ENCODE results near the gene TMBIM1.
"Not testable (repeated sequence)": the region's sequence is repeated elsewhere in the genome, so short reads cannot be mapped to it uniquely, and the experiment has no call there.

The TMBIM1 gene

DNA sequence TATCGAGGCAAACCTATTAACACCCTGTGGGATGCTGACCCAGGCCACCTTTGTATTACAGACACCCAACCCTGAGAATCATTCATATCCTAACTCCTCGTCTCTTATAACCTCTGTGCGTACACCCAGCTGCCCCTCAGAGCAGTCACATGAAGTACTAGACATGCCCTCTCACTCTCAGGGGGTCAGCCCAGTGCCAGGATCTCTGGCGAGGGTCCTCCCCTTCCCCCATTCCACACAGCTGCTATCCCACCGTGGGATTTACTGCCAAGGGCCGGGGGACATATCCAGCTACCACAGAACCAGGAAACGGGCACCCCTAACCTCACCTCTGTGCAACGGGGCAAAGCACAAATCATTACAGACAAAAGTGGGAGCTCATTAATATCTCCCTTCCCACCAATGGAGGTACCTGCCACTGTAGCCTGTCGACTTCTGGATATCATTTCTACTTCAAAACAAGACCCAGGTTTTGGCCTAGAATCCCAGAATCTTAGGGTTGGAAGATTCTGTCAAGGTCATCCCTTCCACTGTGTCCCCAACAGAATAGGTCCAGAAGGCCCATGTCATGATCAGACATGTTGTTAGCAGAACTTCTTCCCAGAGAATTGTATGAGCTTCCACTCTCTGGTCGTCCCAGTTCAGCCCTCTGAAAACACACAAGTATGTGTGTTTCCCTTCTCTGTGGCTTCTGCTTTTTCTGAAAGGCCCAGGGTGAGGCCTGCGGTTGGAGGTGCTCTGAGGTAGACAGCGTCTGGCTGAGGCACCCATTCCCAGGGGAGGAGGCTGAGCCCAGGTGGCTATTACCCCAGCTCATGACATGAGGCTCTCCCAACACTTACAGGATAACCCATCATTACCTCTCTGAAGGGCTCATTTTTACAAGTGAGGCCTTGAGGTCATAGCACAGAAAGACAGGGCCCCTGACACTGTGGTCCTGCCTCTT, 1.7 kb downstream of the TMBIM1 start:
- DNase-seq = peak; percentile 75

DNA sequence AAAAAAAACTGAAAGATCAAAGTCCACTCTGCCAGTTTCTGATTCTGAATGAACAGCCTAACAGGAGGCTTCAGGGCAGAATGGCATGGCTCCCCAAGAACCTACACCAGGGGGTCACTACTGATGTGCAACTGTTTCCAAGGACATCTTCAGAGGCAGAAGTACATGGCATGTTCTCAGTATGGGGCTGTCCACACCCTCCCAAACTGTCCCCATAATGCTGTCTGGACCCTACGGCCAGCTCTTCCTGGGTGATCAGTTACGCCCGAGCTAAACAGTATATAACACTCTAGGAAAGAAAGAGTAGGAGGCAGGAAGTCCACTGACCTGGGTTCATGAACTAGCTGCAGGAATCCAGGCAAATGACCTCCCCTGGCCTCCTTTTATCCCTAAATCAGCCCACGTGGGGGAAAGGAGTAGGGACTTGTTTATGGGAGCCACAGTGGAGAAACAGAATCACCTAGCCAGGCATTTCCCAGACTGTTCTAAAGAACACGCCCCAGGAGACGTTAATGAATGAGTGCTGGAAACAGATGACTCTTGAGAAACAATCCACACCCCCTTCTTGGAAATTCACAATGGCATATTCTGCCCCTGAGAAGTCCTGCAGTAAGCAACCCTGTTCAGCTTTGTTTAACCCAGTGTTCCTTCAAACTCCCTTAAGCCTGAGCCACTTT, 2.5 kb downstream of the TMBIM1 start:
- DNase-seq = no peak

DNA sequence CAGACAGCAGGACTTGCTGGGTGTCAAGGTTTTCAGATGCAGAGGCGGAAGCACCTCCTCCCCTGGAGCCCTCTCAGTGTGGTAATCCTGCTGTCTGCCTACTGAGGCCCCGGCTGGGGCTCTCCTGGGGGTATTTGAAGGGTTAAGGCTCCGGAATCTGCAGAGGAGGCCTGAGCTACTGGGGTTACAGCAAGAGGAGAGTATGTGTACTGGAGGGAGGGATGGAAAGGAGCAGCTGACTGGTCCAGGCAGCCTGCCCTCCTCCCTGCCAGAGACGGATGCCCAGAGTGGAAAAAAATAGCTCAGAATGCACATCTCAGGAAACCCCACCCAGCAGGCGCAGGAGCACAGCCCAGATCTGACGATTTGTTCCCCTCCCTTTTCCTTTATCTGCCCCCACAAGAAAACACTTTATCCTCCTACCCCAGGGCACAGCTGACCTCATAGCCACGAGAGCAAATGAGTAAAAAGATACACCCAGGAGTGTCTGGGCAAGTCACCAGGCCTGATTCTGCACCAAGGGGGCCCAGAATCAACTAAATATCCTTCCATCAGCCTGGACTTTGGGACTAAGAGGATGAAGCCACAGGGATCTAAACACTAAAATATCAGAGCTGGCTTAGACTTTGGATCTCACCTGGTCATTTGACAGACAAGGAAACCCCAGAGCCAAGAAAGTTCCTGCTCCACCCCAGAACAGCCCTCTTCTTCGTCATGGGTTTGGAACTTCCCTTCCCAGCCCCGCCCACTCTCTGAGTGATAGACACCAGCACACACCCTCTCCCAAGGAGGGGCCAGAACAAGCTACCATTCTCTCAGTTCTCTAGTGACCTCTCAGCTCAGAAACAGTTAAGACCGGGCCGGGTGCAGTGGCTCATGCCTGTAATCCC, 5.5 kb downstream of the TMBIM1 start:
- DNase-seq = peak; percentile 93

DNA sequence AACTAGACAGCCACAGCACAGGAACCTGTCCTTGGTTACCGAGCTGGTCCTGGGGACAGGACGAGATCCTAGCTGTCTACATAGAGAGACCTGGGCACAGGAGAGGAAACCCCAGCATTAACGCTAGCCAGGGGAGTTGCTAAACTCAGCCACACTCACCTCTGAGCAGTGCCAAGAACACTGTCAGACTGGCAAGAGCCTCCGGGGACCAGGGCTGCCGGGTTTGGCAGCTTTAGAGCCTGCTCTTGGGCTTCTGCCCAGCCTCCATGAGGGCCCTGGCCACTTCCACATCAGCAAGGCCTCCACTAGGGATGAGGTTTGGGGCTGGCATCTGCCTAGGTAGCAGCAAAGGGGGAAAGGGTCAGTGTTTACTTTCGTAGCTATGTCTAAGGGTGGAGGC, 6.7 kb downstream of the TMBIM1 start:
- DNase-seq = peak; percentile 42

DNA sequence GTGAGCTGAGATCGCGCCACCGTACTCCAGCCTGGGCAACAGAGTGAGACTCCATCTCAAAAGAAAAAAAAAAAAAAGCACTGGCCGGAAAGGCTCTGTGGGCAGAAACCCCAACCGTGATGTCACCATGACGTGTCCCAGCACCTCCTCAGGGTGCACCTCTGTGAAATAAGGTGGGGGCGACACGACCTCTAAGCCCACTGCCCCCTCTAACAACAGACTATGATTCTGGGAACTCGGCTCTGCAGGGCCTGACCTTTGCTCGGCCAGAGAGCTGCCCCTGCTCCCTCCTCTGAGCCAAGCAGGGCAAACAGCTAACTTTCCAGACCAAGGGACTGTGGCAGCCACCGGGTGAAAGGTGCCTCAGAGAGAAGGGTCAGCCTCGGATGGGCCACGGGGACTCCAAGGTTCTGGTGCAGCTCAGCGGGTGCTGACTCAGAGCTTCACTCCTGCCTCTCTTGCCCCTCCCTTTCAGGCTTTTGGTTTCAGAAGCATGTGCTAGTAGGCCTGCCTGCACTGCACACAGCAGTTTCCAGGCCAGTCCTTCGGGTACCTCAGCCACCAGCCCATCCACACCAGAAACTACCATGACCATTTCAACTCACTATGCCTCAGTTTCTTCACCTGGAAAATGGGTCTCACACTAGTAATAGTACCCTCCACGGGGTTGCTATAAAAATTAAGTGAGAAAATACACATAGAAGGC, 8.0 kb downstream of the TMBIM1 start:
- DNase-seq = peak; percentile 72

DNA sequence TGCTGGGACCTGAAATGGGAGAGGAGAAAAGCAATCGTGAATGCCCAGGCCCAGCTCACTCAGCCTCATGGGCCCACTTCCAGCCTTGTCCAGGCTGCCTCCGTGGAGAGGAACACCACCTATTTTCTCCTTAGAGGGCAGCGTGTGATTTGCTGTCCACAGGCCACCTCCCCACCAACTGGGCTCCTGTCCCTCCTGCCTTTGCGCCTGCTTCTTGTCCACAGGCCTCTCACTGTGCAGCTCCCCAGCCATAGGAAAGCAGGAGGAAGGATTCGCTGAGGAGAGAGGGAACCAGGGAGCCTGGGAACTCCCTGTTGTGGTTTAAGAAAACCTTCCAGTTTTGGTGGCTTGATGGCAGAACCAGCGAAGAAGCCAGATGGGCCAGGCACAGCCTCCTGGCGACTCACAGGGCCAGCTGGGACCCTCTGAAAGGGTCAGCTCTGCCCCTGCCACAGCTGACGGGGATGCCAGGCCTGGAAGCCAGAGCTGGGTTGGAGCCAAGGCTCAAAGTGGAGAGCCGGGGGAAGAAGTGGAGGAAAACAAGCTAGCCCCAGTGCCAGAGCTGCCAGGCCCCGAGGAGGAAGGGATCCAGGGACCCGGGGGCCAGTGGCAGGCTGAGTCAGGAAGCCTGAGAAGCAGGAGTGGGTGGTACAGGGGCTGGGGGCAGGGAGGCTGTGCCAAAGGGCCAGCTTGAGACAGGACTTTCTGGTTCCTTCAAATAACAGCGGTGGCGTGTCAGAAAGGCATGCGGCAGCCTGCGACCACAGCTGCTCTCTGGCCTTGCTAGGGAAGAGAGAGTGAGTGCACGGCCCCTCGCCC, 9.9 kb downstream of the TMBIM1 start:
- no peak for DNase-seq

DNA sequence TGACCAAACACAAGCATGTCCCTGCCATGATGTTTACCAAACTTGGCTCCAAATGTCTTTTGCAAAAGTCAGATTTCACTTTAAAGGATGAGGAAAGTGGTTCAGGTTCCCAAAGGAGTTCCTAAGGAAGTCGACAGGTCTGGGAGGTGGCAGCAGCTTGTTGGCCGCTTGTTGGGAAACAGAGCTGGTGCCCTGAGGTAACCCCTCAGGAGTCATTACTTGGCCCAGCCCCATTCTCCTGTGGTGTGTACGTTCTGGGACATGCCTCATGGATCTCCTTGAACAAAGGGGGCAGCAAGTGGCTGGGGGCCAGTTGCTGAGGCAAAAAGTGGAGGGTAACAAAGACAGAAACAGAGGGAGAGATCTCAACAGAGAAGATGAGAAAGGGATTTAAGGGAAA, 10.9 kb downstream of the TMBIM1 start:
- DNase-seq = no peak

DNA sequence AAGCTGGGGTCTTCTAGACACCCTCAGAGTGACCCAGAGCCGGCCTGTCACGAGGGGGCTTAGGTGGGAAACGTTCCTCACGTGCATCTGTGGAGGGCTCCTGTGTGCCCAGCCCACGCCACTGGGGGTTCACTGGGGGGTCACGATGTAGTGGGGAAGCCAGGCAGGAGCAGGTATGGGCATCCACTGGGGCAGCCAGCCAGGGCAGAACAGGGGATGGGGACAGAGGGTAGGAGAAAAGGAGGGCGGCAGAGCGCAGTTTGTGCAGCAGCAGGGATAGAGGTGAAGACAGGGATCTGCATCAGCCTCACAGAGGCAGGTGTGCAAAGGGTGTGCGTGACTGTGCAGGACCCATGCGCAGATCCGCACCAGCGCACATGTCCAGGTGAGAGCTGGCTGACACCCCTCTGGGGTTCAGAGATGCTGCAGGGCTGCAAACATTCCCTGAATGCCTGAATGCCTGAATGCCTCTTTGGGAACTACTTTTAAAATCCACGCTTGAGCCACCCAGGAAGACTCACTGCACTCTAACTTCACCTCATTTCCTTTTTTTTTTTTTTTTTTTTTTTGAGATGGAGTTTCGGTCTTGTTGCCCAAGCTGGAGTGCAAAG, 11.9 kb downstream of the TMBIM1 start:
- no peak for DNase-seq

DNA sequence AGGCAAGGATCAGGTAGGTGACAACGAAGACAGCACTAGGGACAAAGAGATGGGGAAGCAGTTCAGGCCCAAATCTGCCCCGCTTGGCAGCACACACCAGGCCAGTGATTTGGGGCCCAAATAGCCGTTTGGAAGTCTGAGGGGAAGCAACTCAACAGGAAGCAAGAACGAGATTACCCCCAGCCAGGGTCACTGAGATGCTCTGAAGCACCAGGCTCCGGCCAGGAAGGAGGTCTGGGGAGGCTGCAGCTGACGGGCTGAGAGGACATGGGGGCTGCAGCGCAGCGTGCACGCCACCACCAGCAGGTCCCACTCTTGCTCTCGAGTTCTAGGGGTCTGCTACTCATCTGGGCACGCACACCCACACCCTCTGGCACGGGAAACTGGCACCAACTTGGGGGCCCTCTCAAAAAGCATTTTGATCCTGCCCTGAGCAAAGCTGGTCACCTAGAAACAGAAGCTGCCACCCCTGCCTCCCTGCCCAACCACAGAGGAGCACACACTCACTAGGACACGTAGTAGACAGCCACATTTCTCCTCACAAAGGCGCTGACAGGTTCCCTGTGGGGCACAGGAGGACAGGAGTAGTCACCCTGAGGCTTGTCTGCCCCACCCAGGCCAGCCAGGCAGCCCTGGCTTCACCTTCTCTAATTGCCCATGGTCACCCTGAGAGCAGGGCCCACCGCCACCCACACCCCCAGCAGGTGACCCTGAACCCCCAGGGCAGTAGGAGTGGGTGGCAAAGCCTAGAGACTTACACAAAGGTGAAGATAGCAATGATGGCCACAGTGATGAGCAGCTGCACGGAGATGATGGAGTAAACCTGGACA, 13.6 kb downstream of the TMBIM1 start:
- no peak for DNase-seq

DNA sequence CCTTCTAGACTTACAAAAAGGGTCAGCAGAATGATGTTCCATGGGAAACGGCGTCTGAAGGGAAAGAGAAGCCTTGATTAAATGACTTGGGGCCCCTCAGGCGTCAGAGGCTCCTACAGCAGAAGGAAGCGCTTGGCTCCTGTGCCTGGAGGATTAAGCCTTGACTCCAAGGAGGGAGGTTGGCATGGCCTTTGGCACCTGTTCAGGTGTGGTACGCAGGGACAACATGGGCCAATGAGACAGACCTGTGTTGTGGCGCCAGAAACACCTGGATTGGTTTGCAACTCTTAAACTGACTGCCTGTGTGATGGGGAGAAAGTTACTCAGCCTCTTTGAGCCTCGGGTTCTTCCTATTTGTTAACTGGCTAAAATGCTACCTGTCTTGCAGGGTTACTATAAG, 14.4 kb downstream of the TMBIM1 start:
- no peak for DNase-seq

DNA sequence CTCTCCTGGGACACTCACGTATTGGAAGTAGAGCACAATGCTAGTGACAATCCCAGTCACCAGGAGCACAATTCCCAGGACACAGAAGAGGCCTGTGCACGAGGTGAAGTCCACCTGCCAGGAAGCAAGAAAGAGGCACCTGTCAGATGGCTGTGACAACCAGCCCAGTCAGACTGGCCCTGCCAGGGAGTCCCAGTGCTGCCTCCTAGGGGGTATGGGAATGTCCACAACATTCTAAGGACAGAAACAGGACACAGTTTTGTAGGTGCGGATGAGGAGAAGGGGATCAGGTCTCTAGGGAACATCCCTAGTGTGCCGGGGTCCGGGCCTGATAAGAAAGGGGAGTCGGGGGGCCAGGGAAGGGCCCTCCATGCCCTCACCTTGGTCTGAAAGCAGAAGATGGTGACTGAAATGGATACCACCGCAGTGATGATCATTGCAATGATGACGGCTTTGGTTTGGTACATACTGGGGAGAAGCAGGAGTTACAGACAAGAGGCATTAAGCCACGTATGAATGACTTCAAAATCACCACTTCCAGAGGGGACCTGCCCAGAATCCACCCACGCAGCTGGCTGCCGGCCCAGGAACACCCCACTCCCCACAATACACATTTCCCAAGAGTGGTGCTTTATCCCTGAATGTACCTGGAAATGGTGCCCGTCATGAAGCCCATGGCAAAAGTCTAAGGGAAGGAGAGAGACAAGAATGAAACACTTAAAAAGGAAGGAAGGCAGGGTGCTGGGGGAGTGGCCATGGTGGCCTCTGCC, 15.1 kb downstream of the TMBIM1 start:
- no peak for DNase-seq

DNA sequence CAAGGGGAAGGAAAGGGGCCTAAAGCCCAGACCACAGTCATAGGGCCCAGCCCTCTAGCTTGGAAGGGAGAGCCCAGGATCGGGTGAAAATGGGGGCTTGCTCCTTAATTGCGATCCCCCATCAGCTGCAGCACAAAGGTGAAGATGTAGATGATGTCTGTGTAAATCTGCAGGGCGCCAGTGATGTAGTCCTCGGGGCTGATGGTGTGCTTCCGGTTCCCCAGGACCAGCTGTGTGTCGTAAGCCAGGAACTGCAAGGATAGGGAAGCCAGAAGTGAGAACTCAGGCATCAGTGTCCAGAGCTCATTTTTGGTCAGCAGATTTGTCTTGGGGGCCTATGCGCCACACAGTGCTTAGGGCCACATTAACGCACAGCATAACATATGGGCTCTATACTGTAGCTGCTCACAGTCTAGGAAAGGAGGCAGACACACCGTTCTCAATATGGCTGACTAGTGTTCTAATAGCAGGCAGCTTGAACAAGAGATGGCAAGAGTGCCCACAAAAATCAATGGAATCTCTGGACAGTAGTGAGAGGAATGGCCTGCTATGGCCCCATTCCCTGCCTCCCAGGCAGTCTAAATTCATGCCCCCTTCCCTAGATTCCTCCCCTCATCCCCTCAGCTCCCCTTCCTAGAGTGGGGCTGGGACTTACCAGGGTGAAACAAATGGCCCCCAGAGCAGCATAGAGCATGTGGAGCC, 16.8 kb downstream of the TMBIM1 start:
- DNase-seq = no peak

DNA sequence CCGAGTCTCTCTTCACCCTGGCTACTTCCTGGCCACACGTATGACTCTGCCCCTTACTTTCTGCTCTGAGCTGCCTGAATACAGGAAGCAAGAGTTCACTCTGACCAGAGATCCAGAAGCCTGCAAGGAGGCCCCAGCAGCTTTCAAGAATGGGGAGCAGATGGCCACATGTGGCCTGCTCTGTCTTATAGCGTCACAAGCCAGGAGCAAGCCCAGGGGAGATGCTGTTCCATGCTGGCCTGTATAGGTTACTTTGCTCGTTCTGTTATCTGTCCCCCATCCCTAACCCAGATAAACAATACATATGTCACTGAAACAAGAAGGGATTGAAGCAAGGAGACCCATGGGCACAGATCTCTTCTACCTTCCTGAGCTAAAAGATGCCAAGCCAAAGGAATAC, 17.7 kb downstream of the TMBIM1 start:
- no peak for DNase-seq

DNA sequence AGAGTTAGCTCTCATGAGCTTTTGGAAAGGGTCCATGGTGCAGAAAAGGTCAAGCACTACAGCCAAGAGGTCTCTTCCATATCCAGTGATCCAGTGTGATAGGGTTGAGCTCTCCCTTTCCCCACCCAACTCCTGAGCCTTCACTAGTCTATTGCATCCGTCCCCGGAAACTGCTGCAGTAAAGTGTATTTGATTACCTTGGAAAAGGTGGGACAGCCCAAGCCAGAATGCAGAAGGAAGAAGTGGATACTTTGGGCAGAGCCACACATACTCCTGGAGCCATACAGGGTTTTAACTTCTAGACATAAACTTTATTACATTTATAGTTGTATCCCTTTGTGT, 18.4 kb downstream of the TMBIM1 start:
- no peak for DNase-seq

DNA sequence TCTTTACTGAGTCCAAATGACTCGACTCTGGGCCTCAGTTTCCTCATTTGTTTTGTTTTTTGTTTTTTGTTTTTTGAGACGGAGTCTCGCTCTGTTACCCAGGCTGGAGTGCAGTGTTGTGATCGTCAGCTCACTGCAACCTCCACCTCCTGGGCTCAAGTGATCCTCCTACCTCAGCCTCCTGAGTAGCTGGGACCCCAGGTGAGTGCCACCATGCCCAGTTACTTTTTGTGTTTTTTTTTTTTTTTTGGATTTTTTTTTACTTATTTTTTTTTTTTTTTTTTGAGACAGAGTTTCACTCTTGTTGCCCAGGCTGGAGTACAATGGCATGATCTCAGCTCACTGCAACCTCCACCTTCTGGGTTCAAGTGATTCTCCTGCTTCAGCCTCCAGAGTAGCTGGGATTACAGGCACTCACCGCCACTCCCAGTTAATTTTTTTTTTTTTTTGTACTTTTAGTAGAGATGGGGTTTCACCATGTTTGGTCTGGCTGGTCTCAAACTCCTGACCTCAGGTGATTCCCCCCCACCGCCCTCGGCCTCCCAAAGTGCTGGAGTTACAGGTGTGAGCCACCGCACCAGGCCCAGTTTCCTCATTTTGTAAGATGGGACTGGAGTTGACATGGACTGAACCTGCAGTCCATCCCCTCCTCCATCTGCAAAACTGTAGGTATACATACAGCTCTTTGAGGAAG, 18.9 kb downstream of the TMBIM1 start:
- not testable (repeated sequence) for DNase-seq

DNA sequence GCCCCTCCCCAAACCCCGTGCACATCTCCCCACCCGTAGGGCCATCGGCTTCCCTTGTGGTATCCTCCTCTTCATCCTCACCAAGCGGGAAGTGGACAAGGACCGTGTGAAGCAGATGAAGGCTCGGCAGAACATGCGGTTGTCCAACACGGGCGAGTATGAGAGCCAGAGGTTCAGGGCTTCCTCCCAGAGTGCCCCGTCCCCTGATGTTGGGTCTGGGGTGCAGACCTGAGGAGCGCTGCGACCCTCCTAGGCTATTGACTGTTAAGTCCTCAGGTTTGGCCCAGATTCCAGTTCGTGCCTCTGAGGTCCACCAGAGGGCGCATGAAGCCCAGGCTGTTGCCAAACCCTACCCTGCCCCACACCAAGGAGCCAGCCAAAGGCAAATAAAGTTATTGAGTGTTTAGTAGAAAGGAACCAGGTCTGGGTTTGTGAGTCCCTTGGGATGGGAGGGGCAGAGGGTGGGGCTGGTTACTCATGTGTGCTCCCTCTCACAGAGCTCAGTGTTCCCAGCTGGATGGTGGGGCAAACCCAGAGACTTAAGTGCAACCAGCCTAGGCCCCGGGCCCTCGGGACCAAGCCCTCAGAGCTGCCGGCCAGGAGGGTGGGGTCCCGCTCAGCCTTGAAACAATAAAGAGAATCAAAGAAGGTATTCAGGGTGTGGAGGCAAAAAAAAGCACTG, 19.6 kb downstream of the TMBIM1 start:
- DNase-seq = peak; percentile 87

DNA sequence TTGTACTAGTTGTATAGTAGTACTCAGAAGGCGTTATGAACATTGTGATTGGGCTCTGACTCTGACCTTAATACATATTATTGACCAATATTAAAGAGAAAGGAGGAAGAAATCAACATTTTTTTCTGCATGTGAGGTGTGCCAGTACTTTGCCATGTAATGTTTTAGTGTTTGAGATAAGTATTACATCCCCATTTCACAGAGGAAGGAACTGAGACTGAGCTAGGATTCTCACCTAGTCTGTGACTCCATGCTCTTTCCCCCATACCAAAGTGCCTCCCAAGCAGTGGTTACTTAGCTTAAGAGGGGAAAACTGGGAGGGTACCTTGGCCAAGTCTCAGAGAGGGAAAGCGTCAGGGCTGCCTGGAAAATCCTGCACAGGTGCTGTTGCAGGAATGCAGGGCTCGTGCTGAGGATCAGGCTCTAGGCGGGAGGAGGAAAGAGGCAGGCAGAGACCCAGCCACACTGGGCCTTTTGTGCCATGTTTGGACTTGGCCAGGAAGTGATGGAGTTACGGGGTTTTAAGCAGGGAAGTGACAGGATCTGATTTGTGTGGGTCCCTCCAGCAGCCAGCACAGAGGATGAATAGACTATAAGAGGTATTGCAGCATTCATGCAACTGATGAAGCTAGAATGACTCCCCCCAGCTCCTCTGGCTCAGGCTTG, 20.3 kb downstream of the TMBIM1 start:
- no peak for DNase-seq

Data from CD4-positive, alpha-beta T cell treated with Interleukin-17A for 1 hour (primary cell).